Endothelial cell of umbilical vein (primary cell): ENCODE data around the gene CDC20. TPM values are rescaled to one million over a fixed set of nuclear protein-coding genes. Genes with fewer than 3 reads are reported as not detected.

Experiments
- BruUV-seq: library from RNA; stranded (reverse); fragments of 400-500 nt; replicated peaks from 2 replicates; lab custom pipeline; 2021; lab: Mats Ljungman, UMichigan
- CTCF ChIA-PET: fragments of 300-600, 350-600 bp; sonication (Branson Sonifier 250); formaldehyde crosslinking; loops from one replicate; lab custom pipeline; 2021; ENCODE audit warnings: antibody characterized with exemption, inconsistent platforms; lab: Charles Lee
- POLR2A ChIA-PET: fragments of 300-600, 350-600 bp; sonication (Branson Sonifier 250); formaldehyde crosslinking; loops from one replicate; lab custom pipeline; 2021; ENCODE audit warnings: antibody characterized with exemption, inconsistent platforms; lab: Charles Lee
- DNase-seq: peaks from one replicate; pipeline ENCODE4 v3.0.0-alpha.2; 2011; ENCODE audit warnings: low read depth, low spot score
- FAIRE-seq: peaks from 2 replicates; lab custom pipeline; 2011; peaks lifted over from hg19 to GRCh38; lab: Jason Lieb, UNC
- H2AFZ ChIP-seq: 2 replicates; pipeline ENCODE4 v1.6.0; 2012; ENCODE audit warnings: low read depth, low read length, control low read depth, inconsistent platforms
- H3K27ac ChIP-seq: 2 replicates; pipeline ENCODE4 v1.5.1; 2011; ENCODE audit warnings: low read depth, mild to moderate bottlenecking, control low read depth, low read length, moderate library complexity; ENCODE audit not compliant: insufficient read depth
- H3K27me3 ChIP-seq, 2 experiments: 2 replicates each; pipeline versions ENCODE4 v1.6.0 to v1.6.1; 2011; ENCODE audit warnings: low read length in 2 of 2, mixed read lengths in 1 of 2; ENCODE audit not compliant: control insufficient read depth in 2 of 2, insufficient read depth in 2 of 2
- H3K36me3 ChIP-seq, 2 experiments: 2 replicates in 1 of 2; 3 replicates in 1 of 2; pipeline ENCODE4 v1.5.1; 2011; ENCODE audit warnings: low read length in 2 of 2, mild to moderate bottlenecking in 1 of 2, moderate library complexity in 1 of 2; ENCODE audit not compliant: control insufficient read depth in 2 of 2, insufficient read depth in 2 of 2; ENCODE audit errors: extremely low read depth in 1 of 2
- H3K4me1 ChIP-seq: 3 replicates; pipeline ENCODE4 v1.5.1; 2011; ENCODE audit warnings: mild to moderate bottlenecking, low read length; ENCODE audit not compliant: control insufficient read depth, insufficient read depth; ENCODE audit errors: extremely low read depth
- H3K4me2 ChIP-seq: 2 replicates; pipeline ENCODE4 v1.6.1; 2011; ENCODE audit warnings: low read length, control low read depth, mixed read lengths; ENCODE audit not compliant: insufficient read depth
- H3K4me3 ChIP-seq, 3 experiments: fragments of 200-600 bp in 1 of 3; sonication (generic), shearing (Covaris generic) in 1 of 3; replicated peaks in 1 of 3; 2 replicates each; pipeline ENCODE4 v1.5.1; 2011 to 2016; ENCODE audit warnings: control low read depth in 3 of 3, low read length in 3 of 3, mild to moderate bottlenecking in 2 of 3, inconsistent platforms in 1 of 3, low read depth in 1 of 3, moderate library complexity in 1 of 3; ENCODE audit not compliant: insufficient read depth in 1 of 3
- H3K79me2 ChIP-seq: 2 replicates; pipeline ENCODE4 v1.6.0; 2012; ENCODE audit warnings: low read length, inconsistent platforms; ENCODE audit not compliant: control insufficient read depth, insufficient read depth
- H3K9ac ChIP-seq: replicated peaks from 2 replicates; pipeline ENCODE3; 2011; ENCODE audit warnings: low read length, control low read depth; ENCODE audit not compliant: insufficient read depth; ENCODE audit errors: extremely low read depth
- H3K9me1 ChIP-seq: replicated peaks from 3 replicates; pipeline ENCODE4 v1.6.0; 2011; ENCODE audit warnings: mild to moderate bottlenecking, low read length; ENCODE audit not compliant: control insufficient read depth, insufficient read depth; ENCODE audit errors: extremely low read depth
- H3K9me3 ChIP-seq: replicated peaks from 2 replicates; pipeline ENCODE4 v1.5.1; 2012; ENCODE audit warnings: low read length, inconsistent platforms; ENCODE audit not compliant: control insufficient read depth, insufficient read depth
- H4K20me1 ChIP-seq: replicated peaks from 2 replicates; pipeline ENCODE3; 2011; ENCODE audit warnings: mild to moderate bottlenecking, low read length; ENCODE audit not compliant: control insufficient read depth, insufficient read depth; ENCODE audit errors: extremely low read depth
- POLR2A ChIP-seq: IDR thresholded peaks from 2 replicates; pipeline ENCODE4 v1.6.1; 2012; ENCODE audit warnings: low read depth, mild to moderate bottlenecking, control low read depth, low read length
- POLR2AphosphoS5 ChIP-seq: IDR thresholded peaks from 2 replicates; pipeline ENCODE4 v1.6.1; 2012; ENCODE audit warnings: low read depth, mild to moderate bottlenecking, control low read depth, low read length, moderate library complexity; ENCODE audit not compliant: insufficient read depth
- dilution Hi-C: fragments of 300-500 bp; cut with MboI; formaldehyde crosslinking; loops from one replicate; pipeline ENCODE4 v1.15.0; 2019; ENCODE audit warnings: low sequenced_read_pairs; ENCODE audit not compliant: extremely low pct_ligation_motif_present
- intact Hi-C: fragments of 100-400 bp; cut with micrococcal nuclease; formaldehyde crosslinking; loops from one replicate; pipeline ENCODE4 v1.10.0; 2022
- polyA plus RNA-seq, 4 experiments: library from polyadenylated mRNA; depleted of rRNA in 3 of 4; stranded (reverse) in 3 of 4; unstranded in 1 of 4; fragments of >200 nt; gene quantifications; 2 replicates each; pipeline versions ENCODE4 v1.2.1 to v1.2.3, GENCODE V29; 2011 to 2012; ENCODE audit warnings: missing spikeins in 1 of 4
- total RNA-seq: library from RNA; stranded (reverse); gene quantifications from 2 replicates; pipeline ENCODE4 v1.2.3, GENCODE V29; 2021
- TF ChIP-seq, protein P1 (sequence below), 2 donors: IDR thresholded peaks; 1 replicate in 1 of 2; 2 replicates in 1 of 2; pipeline ENCODE4 v1.5.1; 2011; ENCODE audit warnings: low read length in 2 of 2, mild to moderate bottlenecking in 2 of 2, moderate library complexity in 2 of 2, control low read depth in 1 of 2, inconsistent platforms in 1 of 2, low read depth in 1 of 2; ENCODE audit not compliant: insufficient read depth in 1 of 2; ENCODE audit errors: extremely low read depth in 1 of 2

The CDC20 gene
- total and polyA plus RNA-seq, 2 donors (not counting 3 experiments of a cell fraction or from before 2014, with no cell fraction given): 129 to 170 TPM

DNA sequence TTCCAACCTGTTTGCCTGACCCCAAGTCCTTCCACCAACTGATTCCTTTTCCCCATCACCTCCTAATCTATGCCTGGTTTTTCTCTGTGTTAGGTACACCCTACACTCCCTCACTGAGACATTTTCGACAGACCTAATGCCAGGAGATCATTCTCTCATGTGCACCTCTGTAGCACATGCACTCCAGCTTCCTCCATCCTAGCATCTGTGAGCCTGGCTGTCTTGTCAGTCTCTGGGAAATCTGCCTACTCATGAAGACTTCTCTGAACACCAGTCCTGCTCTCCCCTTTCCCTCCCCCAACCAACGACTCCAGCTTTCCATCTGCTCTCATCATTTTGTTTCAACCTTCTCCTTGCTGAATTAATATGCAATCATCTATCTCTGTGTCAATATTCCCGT is 29.8 kb downstream of the CDC20 start:
- peaks cover 18% of the 10 kb centered on the region for H3K4me1 ChIP-seq
- ChIA-PET POLR2A (interaction anchor here (0.7 to 1.2 kb wide), 2 partner anchors 11 to 26 kb away, joined by 3 to 5 read pairs; no protein-coding TSS in a partner anchor), CTCF (interaction anchor here (1.4 to 3.7 kb wide), 3 partner anchors 26 to 161 kb away, joined by 4 to 13 read pairs (median 10); partner anchors contain the start of gene CDC20)
- intact Hi-C loops: loop anchor here (1.0 kb wide), 1 partner anchor 15 kb away; no protein-coding TSS in a partner anchor
- H3K9ac ChIP-seq: peak overlapping the region; percentile 87
- no peak for DNase-seq
- no peak overlapping the region for H3K27ac ChIP-seq
- peak overlapping the region; percentile 83 to 98 (median 96) for H3K4me3 ChIP-seq
- no peaks in the 10 kb centered on the region for H3K9me1 ChIP-seq
- H3K79me2 ChIP-seq: peaks cover 34% of the 10 kb centered on the region
- no TSS peak for BruUV-seq
- H4K20me1 ChIP-seq: no peaks in the 10 kb centered on the region
- TF ChIP-seq, protein P1, sequence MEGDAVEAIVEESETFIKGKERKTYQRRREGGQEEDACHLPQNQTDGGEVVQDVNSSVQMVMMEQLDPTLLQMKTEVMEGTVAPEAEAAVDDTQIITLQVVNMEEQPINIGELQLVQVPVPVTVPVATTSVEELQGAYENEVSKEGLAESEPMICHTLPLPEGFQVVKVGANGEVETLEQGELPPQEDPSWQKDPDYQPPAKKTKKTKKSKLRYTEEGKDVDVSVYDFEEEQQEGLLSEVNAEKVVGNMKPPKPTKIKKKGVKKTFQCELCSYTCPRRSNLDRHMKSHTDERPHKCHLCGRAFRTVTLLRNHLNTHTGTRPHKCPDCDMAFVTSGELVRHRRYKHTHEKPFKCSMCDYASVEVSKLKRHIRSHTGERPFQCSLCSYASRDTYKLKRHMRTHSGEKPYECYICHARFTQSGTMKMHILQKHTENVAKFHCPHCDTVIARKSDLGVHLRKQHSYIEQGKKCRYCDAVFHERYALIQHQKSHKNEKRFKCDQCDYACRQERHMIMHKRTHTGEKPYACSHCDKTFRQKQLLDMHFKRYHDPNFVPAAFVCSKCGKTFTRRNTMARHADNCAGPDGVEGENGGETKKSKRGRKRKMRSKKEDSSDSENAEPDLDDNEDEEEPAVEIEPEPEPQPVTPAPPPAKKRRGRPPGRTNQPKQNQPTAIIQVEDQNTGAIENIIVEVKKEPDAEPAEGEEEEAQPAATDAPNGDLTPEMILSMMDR (IDR thresholded peaks at IDR 0.05; ENCODE audit: extremely low read depth in 1 of 2, insufficient read depth in 1 of 2, low read depth in 1 of 2, low read length in 2 of 2): no peak
- TF ChIP-seq POLR2A (no peak), POLR2AphosphoS5 (no peak)
- H2AFZ ChIP-seq: no peak overlapping the region
- H3K9me3 ChIP-seq: no peaks in the 10 kb centered on the region
- H3K36me3 ChIP-seq: peaks cover 13 to 34% of the 10 kb centered on the region in 2 experiments
- FAIRE-seq: peak; percentile 18
- peak overlapping the region; percentile 93 for H3K4me2 ChIP-seq
- H3K27me3 ChIP-seq: no peaks in the 10 kb centered on the region
- dilution Hi-C loops: no loop called here
